Spleen (tissue), 7 donors: ENCODE data around the gene METTL2A.

Experiments
- CTCF ChIP-seq, 11 experiments: fragments of 200-600 bp in 7 of 11; fragments of 450-650 bp in 4 of 11; sonication (generic) in 4 of 11; IDR thresholded peaks in 8 of 11; conservative IDR thresholded peaks in 3 of 11; 1 replicate in 7 of 11; 2 replicates in 4 of 11; pipeline versions ENCODE4 v1.4.0 to v1.8.0; 2016 to 2021; ENCODE audit warnings: antibody characterized with exemption in 11 of 11, inconsistent platforms in 4 of 11, mild to moderate bottlenecking in 1 of 11
- POLR2A ChIP-seq, 3 donors: fragments of 450-650 bp; IDR thresholded peaks; one replicate each; pipeline ENCODE4 v1.5.1; 2017; ENCODE audit warnings: antibody characterized with exemption in 3 of 3, mild to moderate bottlenecking in 1 of 3
- donor health status: DM: no; HTN: no; CAD: no; lungs with moderate emphysema.
- donor health status: DM: no; HTN: no; CAD: no.
- donor health status: DM: no; HTN: no; CAD: no.

- TF ChIP-seq CTCF (IDR thresholded peaks at IDR 0.05 in 8 of 11, conservative IDR thresholded peaks at IDR 0.05 in 3 of 11) (no peak), POLR2A (IDR thresholded peaks at IDR 0.05) (no peak)
Observed at GRCh38 chr17:62405451-62405850, 18.2 kb upstream of the METTL2A start.
